Measurements from ENCODE around the gene AGO1.

Gene AGO1

DNA sequence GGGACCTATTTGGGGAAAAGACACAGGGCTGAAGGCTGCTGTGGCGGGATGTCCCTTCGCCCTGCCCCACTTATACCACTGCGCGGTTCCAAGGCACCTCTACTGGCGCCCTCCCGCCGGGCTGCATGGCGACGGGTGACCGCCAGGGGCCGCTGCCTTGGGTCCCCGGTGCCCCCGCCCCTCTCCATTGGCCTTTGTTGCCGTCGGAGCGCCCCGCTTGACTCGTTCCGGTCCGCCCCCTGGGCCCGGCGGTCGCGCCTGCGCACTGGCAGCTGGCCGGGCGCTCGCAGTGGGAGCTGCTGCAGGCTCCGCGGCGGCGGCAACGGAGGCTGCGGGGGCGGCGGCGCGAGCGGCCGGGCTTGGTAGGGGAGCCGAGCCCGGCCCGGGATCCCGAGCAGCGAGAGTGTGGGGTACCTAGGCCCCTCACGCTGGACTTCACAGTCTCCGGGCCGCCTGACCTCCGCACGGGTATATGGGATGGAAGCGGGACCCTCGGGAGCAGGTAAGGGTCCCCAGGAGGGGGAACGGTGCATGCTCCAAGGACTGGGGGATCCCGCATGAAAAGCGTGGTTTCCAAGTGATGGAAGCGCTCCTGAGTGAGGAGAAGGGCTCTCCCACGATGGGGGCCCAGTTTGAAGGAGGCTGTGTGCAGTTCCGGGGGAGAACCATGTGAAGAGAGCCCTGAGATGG is at the start of gene AGO1:
AGO1 (plus strand) TSS at position 265 of the 690 bp plus-strand sequence; CDS start at position 478, 213 bp downstream.
- Histone ChIP-seq H3K27ac (peak within 1 kb of the TSS; percentile 55 to 88 (median 79)), H3K27me3 (no peaks in the 10 kb centered on the region), H3K4me3 (peak within 1 kb of the TSS; percentile 81 to 100 (median 97)), H3K36me3 (peaks cover 0 to 6% (median under 1%) of the 10 kb centered on the region in 11 experiments; a peak in 8 of 22 replicates), H3K4me2 (peak within 1 kb of the TSS; percentile 83 to 97 (median 95)), H3K4me1 (peaks cover 38 to 49% (median 42%) of the 10 kb centered on the region in 10 experiments), H4K20me1 (peaks cover 22 to 41% (median 39%) of the 10 kb centered on the region in 11 experiments; a peak in 20 of 22 replicates), H3K9ac (peak within 1 kb of the TSS; percentile 83 to 93 (median 88)), H3K9me3 (replicated peaks in 1 of 11) (no peaks in the 10 kb centered on the region)
- no peak for TF ChIP-seq Cebpa-rat (IDR thresholded peaks at IDR 0.05)

DNA sequence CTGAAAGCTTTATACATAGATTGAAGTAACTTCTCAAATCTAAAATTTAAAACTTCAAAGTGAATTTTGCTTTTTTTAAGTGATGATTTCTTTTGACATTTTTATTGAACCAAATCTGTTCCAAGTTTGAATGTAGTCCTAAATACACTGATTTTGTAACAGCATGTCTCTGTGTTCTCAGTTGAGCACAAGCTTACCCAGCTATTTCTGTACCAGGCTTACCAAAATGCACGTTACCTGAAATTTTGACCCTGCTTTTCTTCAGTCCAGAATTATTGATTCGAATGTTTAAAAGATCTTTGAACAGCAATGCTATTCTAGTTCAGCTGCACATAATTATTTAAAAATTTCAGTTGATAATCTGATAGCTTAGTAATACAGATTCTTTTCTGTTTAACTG is 49.6 kb upstream of the AGO1 start:
- no peak overlapping the region for H3K4me2 ChIP-seq
- peaks cover 8 to 21% (median 15%) of the 10 kb centered on the region in 11 experiments; a peak in 20 of 22 replicates for H3K9me3 ChIP-seq (replicated peaks in 1 of 11)
- no peak for TF ChIP-seq Cebpa-rat (IDR thresholded peaks at IDR 0.05)
- no peak overlapping the region for H3K27ac ChIP-seq
- H3K27me3 ChIP-seq = no peaks in the 10 kb centered on the region
- H3K36me3 ChIP-seq = peaks cover 95 to 100% (median 98%) of the 10 kb centered on the region in 11 experiments
- no peaks in the 10 kb centered on the region for H4K20me1 ChIP-seq
- H3K4me1 ChIP-seq = peaks cover 0 to 24% (median 8%) of the 10 kb centered on the region in 10 experiments; a peak in 13 of 20 replicates
- no peak overlapping the region for H3K9ac ChIP-seq
- no peak overlapping the region for H3K4me3 ChIP-seq

DNA sequence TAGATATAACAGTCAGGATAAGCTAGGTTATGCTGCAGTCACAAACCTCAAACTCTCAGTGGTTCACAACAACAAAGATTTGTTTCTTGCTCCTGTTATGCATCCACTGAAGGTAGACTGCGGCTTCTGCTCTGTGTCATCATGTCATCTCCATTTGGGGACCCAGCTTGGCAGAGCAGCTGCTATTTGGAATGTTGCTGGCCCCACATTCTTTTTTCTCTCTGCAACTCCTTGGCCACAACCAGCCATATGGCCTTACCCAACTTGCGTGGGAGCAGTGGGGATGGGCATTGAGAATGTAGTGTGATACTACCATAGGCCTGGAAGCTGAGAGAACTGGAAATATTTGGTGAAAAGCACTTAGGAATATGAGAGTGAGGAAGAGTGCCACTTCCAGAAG is 48.8 kb upstream of the AGO1 start:
- no peak overlapping the region for H3K27ac ChIP-seq
- no peaks in the 10 kb centered on the region for H3K27me3 ChIP-seq
- H3K9me3 ChIP-seq (replicated peaks in 1 of 11) = peaks cover 8 to 25% (median 15%) of the 10 kb centered on the region in 11 experiments; a peak in 20 of 22 replicates
- peaks cover 0 to 32% (median 16%) of the 10 kb centered on the region in 10 experiments; a peak in 13 of 20 replicates for H3K4me1 ChIP-seq
- no peak overlapping the region for H3K9ac ChIP-seq
- H4K20me1 ChIP-seq = peaks cover 0 to 6% (median 0%) of the 10 kb centered on the region in 11 experiments; a peak in 2 of 22 replicates
- H3K4me2 ChIP-seq = no peak overlapping the region
- H3K4me3 ChIP-seq = no peak overlapping the region
- peaks cover 91 to 100% (median 97%) of the 10 kb centered on the region in 11 experiments for H3K36me3 ChIP-seq
- no peak for TF ChIP-seq Cebpa-rat (IDR thresholded peaks at IDR 0.05)

DNA sequence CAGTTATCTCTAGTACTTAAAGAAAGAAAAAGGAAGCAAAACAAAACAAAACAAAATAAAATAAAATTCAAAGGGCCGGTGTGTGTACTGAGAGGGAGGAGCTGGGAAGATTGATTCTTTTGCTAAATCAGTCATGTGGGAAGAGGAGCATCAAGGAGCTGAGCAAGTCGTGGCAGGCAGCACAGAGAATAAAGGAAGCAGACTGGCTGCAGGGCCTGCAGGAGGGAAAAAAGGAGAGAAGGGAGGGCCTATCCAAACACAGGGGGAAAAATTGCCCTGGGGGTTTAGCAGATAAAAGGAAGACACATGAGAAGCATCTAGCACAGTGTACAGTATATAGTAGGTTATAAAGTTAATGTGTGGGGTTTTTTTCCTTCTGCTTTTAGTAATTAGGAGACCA is 47.6 kb upstream of the AGO1 start:
- H3K27ac ChIP-seq = no peak overlapping the region
- H3K27me3 ChIP-seq = no peaks in the 10 kb centered on the region
- peaks cover 0 to 39% (median 16%) of the 10 kb centered on the region in 10 experiments; a peak in 13 of 20 replicates for H3K4me1 ChIP-seq
- no peak for TF ChIP-seq Cebpa-rat (IDR thresholded peaks at IDR 0.05)
- H3K4me3 ChIP-seq = no peak overlapping the region
- H3K4me2 ChIP-seq = no peak overlapping the region
- no peak overlapping the region for H3K9ac ChIP-seq
- H4K20me1 ChIP-seq = peaks cover 0 to 10% (median 0%) of the 10 kb centered on the region in 11 experiments; a peak in 2 of 22 replicates
- peaks cover 8 to 25% (median 15%) of the 10 kb centered on the region in 11 experiments; a peak in 20 of 22 replicates for H3K9me3 ChIP-seq (replicated peaks in 1 of 11)
- peaks cover 91 to 100% (median 97%) of the 10 kb centered on the region in 11 experiments for H3K36me3 ChIP-seq

DNA sequence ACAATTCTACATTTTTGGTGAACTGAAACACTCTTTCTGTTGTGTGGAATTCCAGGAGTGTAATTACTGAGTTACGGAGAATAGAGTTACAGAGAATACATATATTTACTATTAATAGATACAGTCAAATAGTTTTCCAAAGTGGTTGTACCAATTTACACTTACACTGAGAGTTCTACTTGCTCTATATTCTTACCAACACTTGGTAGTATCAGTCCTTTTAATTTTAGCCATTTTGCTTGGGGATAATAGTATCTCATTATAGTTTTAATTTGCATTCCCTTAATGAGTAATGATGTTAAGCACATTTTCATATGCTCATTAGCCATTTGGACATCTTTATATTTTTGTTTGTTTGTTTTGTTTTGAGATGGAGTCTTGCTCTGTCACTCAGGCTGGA is 46.3 kb upstream of the AGO1 start:
- Histone ChIP-seq H3K4me1 (peaks cover 0 to 39% (median 16%) of the 10 kb centered on the region in 10 experiments; a peak in 13 of 20 replicates), H3K4me2 (no peak overlapping the region), H3K9me3 (replicated peaks in 1 of 11) (peaks cover 8 to 25% (median 15%) of the 10 kb centered on the region in 11 experiments; a peak in 20 of 22 replicates), H3K4me3 (no peak overlapping the region), H3K27ac (no peak overlapping the region), H3K9ac (no peak overlapping the region), H4K20me1 (peaks cover 0 to 10% (median 0%) of the 10 kb centered on the region in 11 experiments; a peak in 2 of 22 replicates), H3K36me3 (peaks cover 90 to 100% (median 97%) of the 10 kb centered on the region in 11 experiments), H3K27me3 (no peaks in the 10 kb centered on the region)
- TF ChIP-seq Cebpa-rat (IDR thresholded peaks at IDR 0.05) = no peak

DNA sequence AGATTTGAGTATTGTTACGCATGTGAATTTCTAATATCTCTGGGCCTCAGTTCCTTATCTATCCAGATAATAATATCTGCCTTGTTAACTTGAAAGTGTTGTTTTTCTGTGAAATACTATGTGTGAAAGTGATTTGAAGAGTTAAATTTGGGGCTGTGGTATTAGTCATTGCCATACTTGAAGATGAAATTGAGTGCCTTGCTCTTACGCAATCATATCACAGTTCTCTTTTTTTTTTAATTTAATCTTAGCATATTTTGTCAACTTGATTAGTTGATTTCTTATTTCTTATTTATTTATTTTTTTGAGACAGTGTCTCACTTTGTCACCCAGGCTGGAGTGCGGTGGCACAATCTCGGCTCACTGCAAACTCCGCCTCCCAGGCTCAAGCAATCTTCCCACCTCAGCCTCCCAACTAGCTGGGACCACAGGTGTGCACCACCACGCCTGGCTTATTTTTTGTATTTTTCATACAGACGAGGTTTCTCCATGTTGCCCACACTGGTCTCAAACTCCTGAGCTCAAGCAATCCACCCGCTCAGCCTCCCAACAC is 44.2 kb upstream of the AGO1 start:
- peaks cover 0 to 11% (median 0%) of the 10 kb centered on the region in 11 experiments; a peak in 2 of 22 replicates for H4K20me1 ChIP-seq
- peak in 10 of 11 experiments; percentile 8 to 96 (median 75); a peak in 15 of 22 replicates for TF ChIP-seq Cebpa-rat (IDR thresholded peaks at IDR 0.05)
- peak overlapping the region in 6 of 11 experiments; percentile 3 to 75 (median 54); a peak in 8 of 22 replicates for H3K27ac ChIP-seq
- H3K27me3 ChIP-seq = no peaks in the 10 kb centered on the region
- H3K9ac ChIP-seq = peak overlapping the region in 3 of 11 experiments; percentile 22 to 48 (median 35); a peak in 3 of 22 replicates
- H3K4me1 ChIP-seq = peaks cover 0 to 39% (median 16%) of the 10 kb centered on the region in 10 experiments; a peak in 13 of 20 replicates
- H3K36me3 ChIP-seq = peaks cover 92 to 100% (median 95%) of the 10 kb centered on the region in 11 experiments
- H3K4me2 ChIP-seq = peak overlapping the region in 7 of 11 experiments; percentile 15 to 76 (median 58); a peak in 13 of 22 replicates
- H3K4me3 ChIP-seq = no peak overlapping the region
- H3K9me3 ChIP-seq (replicated peaks in 1 of 11) = peaks cover 8 to 25% (median 15%) of the 10 kb centered on the region in 11 experiments; a peak in 20 of 22 replicates

DNA sequence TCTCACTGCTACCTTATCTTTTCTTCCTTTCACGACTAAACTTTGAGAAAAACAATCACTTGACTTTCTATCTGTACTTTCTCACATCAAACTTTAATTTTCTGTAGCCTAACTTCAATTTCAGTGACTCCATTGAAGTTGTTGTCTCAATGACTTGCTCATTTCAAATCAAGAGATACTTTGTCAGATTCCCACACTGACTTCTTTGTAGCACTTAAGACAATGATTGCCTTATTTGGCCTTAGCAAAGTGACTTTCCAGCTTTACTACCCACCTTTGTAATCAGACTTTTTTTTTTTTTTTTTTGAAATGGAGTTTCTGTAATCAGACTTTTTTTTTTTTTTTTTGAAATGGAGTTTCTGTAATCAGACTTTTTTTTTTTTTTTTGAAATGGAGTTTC is 38.2 kb upstream of the AGO1 start:
- Histone ChIP-seq H3K9me3 (replicated peaks in 1 of 11) (no peaks in the 10 kb centered on the region), H3K4me2 (no peak overlapping the region), H3K9ac (no peak overlapping the region), H3K4me1 (peaks cover 0 to 31% (median 9%) of the 10 kb centered on the region in 10 experiments; a peak in 13 of 20 replicates), H3K36me3 (peaks cover 60 to 96% (median 81%) of the 10 kb centered on the region in 11 experiments), H3K27me3 (no peaks in the 10 kb centered on the region), H4K20me1 (peaks cover 0 to 16% (median 0%) of the 10 kb centered on the region in 11 experiments; a peak in 2 of 22 replicates), H3K4me3 (no peak overlapping the region), H3K27ac (no peak overlapping the region)
- no peak for TF ChIP-seq Cebpa-rat (IDR thresholded peaks at IDR 0.05)

DNA sequence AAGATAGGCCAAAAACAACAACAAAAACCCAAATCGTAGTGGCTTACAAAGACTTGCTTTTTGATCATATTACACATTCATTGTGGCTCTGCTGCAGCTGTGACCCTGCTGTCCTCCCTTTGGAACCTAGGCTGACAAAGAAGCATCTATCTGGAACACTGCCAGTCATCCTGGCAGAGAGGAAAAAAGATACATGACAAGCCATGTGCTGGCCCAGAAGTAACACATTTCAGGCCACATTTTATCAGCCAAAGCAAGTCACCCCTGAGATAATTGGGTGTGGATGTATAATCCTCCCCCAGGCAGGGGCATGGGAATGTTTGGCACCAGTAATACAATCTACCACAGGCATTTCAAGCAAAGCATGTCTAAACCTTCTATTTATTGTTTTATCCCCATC is 37.2 kb upstream of the AGO1 start:
- peaks cover 63 to 96% (median 81%) of the 10 kb centered on the region in 11 experiments for H3K36me3 ChIP-seq
- no peak for TF ChIP-seq Cebpa-rat (IDR thresholded peaks at IDR 0.05)
- H3K9me3 ChIP-seq (replicated peaks in 1 of 11) = no peaks in the 10 kb centered on the region

More for the DNA sequence above, 37.2 kb upstream of the AGO1 start:
- Histone ChIP-seq H3K27ac (no peak overlapping the region), H3K9ac (no peak overlapping the region), H4K20me1 (peaks cover 0 to 16% (median 0%) of the 10 kb centered on the region in 11 experiments; a peak in 2 of 22 replicates), H3K4me3 (no peak overlapping the region), H3K27me3 (no peaks in the 10 kb centered on the region), H3K4me1 (peaks cover 0 to 30% (median 9%) of the 10 kb centered on the region in 10 experiments; a peak in 13 of 20 replicates), H3K4me2 (no peak overlapping the region)
